Uterus (tissue), 2 donors: Measurements from ENCODE around the gene CCL27.

Experiments used
- CTCF ChIP-seq, 4 experiments: fragments of 200-600 bp in 2 of 4; fragments of 450-650 bp in 2 of 4; sonication (generic) in 2 of 4; IDR thresholded peaks; one replicate each; pipeline ENCODE4 v1.5.1; 2016 to 2019; ENCODE audit warnings: antibody characterized with exemption in 4 of 4, mild to moderate bottlenecking in 2 of 4, moderate library complexity in 1 of 4
- POLR2A ChIP-seq, 2 donors: fragments of 450-650 bp; IDR thresholded peaks; one replicate each; pipeline ENCODE4 v1.6.1; 2016; ENCODE audit warnings: antibody characterized with exemption in 2 of 2, mild to moderate bottlenecking in 1 of 2, moderate library complexity in 1 of 2

- TF ChIP-seq POLR2A (IDR thresholded peaks at IDR 0.05) (no peak), CTCF (IDR thresholded peaks at IDR 0.05) (no peak)
These were observed 21.7 kb upstream of the CCL27 start for GRCh38 chr9:34684145-34684544.
